CD4-positive, alpha-beta memory T cell (primary cell): ENCODE data around the gene PLOD2. TPM values are rescaled to one million over a fixed set of nuclear protein-coding genes. Genes with fewer than 3 reads are reported as not detected.
A peak's percentile ranks its signal among the peaks of the same experiment; 100 is the strongest.

ENCODE experiments used
- CTCF ChIA-PET: fragments of 350-600 bp; sonication (Branson Sonifier 250); formaldehyde crosslinking; loops from one replicate; lab custom pipeline; 2021; ENCODE audit warnings: inconsistent platforms; ENCODE audit not compliant: partially characterized antibody; lab: Charles Lee
- POLR2A ChIA-PET: fragments of 350-600 bp; sonication (Branson Sonifier 250); formaldehyde crosslinking; loops from one replicate; lab custom pipeline; 2021; ENCODE audit not compliant: partially characterized antibody; lab: Charles Lee
- DNase-seq, 5 donors: peaks; one replicate each; pipeline versions ENCODE4 v3.0.0 to v3.0.0-alpha.2; 2020 to 2022; ENCODE audit warnings: mixed read lengths in 1 of 5
- H3K27ac ChIP-seq: one replicate; pipeline ENCODE4 v1.7.0; 2013; ENCODE audit warnings: low read depth, low read length
- H3K27me3 ChIP-seq: 2 replicates; pipeline ENCODE4 v1.7.0; 2013; ENCODE audit warnings: mild to moderate bottlenecking, low read length, moderate library complexity; ENCODE audit not compliant: insufficient read depth
- H3K36me3 ChIP-seq: 2 replicates; pipeline ENCODE4 v1.7.0; 2013; ENCODE audit warnings: mild to moderate bottlenecking, low read length, moderate library complexity; ENCODE audit not compliant: insufficient read depth
- H3K4me1 ChIP-seq: 2 replicates; pipeline ENCODE4 v1.7.0; 2013; ENCODE audit warnings: mild to moderate bottlenecking, low read length, moderate library complexity; ENCODE audit not compliant: insufficient read depth
- H3K4me3 ChIP-seq, 2 donors: one replicate each; pipeline ENCODE4 v1.7.0; 2013; ENCODE audit warnings: low read length in 2 of 2, mild to moderate bottlenecking in 1 of 2
- H3K9me3 ChIP-seq, 2 donors: one replicate each; pipeline ENCODE4 v1.7.0; 2013; ENCODE audit warnings: low read length in 2 of 2, control low read depth in 1 of 2; ENCODE audit not compliant: control insufficient read depth in 1 of 2
- H3K27ac Mint-ChIP-seq, 7 donors: one replicate each; pipeline ENCODE4 v1.8.0; 2020 to 2021; ENCODE audit warnings: mixed read lengths in 7 of 7, mild to moderate bottlenecking in 6 of 7, inconsistent platforms in 3 of 7, moderate library complexity in 3 of 7
- H3K27me3 Mint-ChIP-seq, 2 donors: one replicate each; pipeline ENCODE4 v1.8.0; 2020 to 2021; ENCODE audit warnings: mixed read lengths in 2 of 2
- H3K36me3 Mint-ChIP-seq, 2 donors: one replicate each; pipeline ENCODE4 v1.8.0; 2020 to 2021; ENCODE audit warnings: mixed read lengths in 2 of 2, inconsistent platforms in 1 of 2, mild to moderate bottlenecking in 1 of 2
- H3K4me1 Mint-ChIP-seq, 4 donors: one replicate each; pipeline ENCODE4 v1.8.0; 2020 to 2021; ENCODE audit warnings: mixed read lengths in 4 of 4, mild to moderate bottlenecking in 1 of 4
- H3K4me3 Mint-ChIP-seq, 8 donors: one replicate each; pipeline ENCODE4 v1.8.0; 2020 to 2021; ENCODE audit warnings: mixed read lengths in 8 of 8, mild to moderate bottlenecking in 7 of 8, moderate library complexity in 6 of 8, inconsistent platforms in 3 of 8
- H3K9me3 Mint-ChIP-seq, 8 donors: one replicate each; pipeline ENCODE4 v1.8.0; 2020 to 2021; ENCODE audit warnings: mixed read lengths in 8 of 8, mild to moderate bottlenecking in 5 of 8, inconsistent platforms in 3 of 8, moderate library complexity in 1 of 8
- intact Hi-C: fragments of 100-400 bp; cut with micrococcal nuclease; formaldehyde crosslinking; loops from one replicate; pipeline ENCODE4 v1.15.1; 2023
- polyA plus RNA-seq, 2 donors: library from polyadenylated mRNA; unstranded; fragments of 300-500 nt; fragmentation: Illumina TruSeq; gene quantifications; one replicate each; pipeline ENCODE4 v1.2.3, GENCODE V29; 2021
- total RNA-seq, 2 experiments: library from RNA; stranded (reverse); gene quantifications; one replicate each; pipeline ENCODE4 v1.2.3, GENCODE V29; 2021

The PLOD2 gene
- total and polyA plus RNA-seq, 4 experiments from 2014 or later, result not detected

DNA sequence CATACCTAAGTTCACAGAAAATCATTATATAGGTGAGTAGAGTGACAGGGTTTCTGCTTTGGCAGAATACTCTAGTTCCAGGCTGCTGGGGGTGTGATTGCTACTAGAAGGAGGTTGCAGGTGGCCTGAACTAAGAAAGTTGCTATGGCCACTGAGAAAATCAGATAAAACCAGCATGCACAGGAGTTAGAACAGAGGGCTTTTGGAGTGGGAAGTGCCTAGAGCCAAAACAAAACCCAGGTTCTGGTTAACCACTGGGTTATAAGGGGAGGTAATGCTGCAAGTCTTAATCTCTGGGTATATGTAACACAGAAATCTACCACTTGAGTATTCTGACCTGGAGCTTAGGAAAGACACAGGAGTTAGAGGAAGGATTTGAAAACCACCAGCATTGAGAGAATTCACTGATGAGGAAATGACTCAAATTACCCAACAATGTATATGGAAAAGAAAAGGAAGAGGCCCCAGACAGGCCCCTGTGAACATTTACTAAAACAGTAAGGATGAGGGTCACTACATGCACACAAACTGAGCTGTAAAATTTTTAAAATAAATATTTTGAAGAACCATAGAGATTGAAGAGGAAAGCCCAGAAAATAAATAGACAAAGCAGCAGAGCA lies 60.0 kb downstream of the PLOD2 start:
- H3K4me3 ChIP-seq, result no peak overlapping the region
- Mint-ChIP-seq H3K27ac (no peak overlapping the region), H3K27me3 (no peaks in the 10 kb centered on the region), H3K4me3 (no peak overlapping the region), H3K9me3 (peaks cover 0 to 2% (median 0%) of the 10 kb centered on the region in 8 donors), H3K36me3 (no peaks in the 10 kb centered on the region), H3K4me1 (no peaks in the 10 kb centered on the region)
- no peaks in the 10 kb centered on the region for H3K36me3 ChIP-seq
- POLR2A ChIA-PET, result no interaction called here
- no peaks in the 10 kb centered on the region for H3K9me3 ChIP-seq
- no peaks in the 10 kb centered on the region for H3K27me3 ChIP-seq
- intact Hi-C loops, result no loop called here
- no peak for DNase-seq
- H3K4me1 ChIP-seq, result no peaks in the 10 kb centered on the region
- H3K27ac ChIP-seq, result no peak overlapping the region
- CTCF ChIA-PET, result no interaction called here

DNA sequence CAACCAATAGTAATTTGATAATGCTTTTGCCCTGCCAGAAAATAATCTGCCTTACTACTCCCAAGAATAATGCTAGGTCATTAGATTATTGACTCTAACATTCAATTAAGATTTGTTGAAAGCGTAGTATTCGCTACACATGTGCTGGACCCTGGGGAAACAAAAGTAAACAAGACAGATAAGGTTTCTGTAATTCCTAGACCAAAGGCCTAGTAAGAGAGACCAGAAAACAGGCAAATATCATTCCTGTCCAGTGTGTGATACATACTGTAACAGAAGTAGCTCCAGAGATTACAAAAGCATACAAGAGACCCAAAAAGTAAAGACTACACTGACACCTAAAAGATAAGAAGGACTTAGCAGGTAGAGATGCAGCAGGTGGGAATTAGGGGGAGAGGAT lies 60.8 kb downstream of the PLOD2 start:
- Histone ChIP-seq H3K27ac (no peak overlapping the region), H3K4me1 (no peaks in the 10 kb centered on the region), H3K27me3 (no peaks in the 10 kb centered on the region), H3K36me3 (no peaks in the 10 kb centered on the region), H3K9me3 (no peaks in the 10 kb centered on the region), H3K4me3 (no peak overlapping the region)
- peaks cover 0 to 2% (median 0%) of the 10 kb centered on the region in 8 donors for H3K9me3 Mint-ChIP-seq
- ChIA-PET CTCF (no interaction called here), POLR2A (no interaction called here)
- no peaks in the 10 kb centered on the region for H3K4me1 Mint-ChIP-seq
- H3K27ac Mint-ChIP-seq, result no peak overlapping the region
- no peak for DNase-seq
- intact Hi-C loops, result no loop called here
- no peaks in the 10 kb centered on the region for H3K27me3 Mint-ChIP-seq
- H3K4me3 Mint-ChIP-seq, result no peak overlapping the region
- H3K36me3 Mint-ChIP-seq, result no peaks in the 10 kb centered on the region

- H3K27ac Mint-ChIP-seq, result no peak overlapping the region
- H3K4me1 ChIP-seq, result no peaks in the 10 kb centered on the region
- H3K36me3 ChIP-seq, result no peaks in the 10 kb centered on the region
- no peak overlapping the region for H3K4me3 Mint-ChIP-seq
- intact Hi-C loops, result no loop called here
- DNase-seq, result no peak
- H3K9me3 Mint-ChIP-seq, result peaks cover 0 to 3% (median 0%) of the 10 kb centered on the region in 8 donors
- H3K4me1 Mint-ChIP-seq, result no peaks in the 10 kb centered on the region
- H3K27ac ChIP-seq, result no peak overlapping the region
- no peaks in the 10 kb centered on the region for H3K36me3 Mint-ChIP-seq
- CTCF ChIA-PET, result no interaction called here
- no peak overlapping the region for H3K4me3 ChIP-seq
- no peaks in the 10 kb centered on the region for H3K9me3 ChIP-seq
- no peaks in the 10 kb centered on the region for H3K27me3 ChIP-seq
- no peaks in the 10 kb centered on the region for H3K27me3 Mint-ChIP-seq
- POLR2A ChIA-PET, result no interaction called here
Observed at GRCh38 chr3:146099316-146099715, 61.7 kb downstream of the PLOD2 start.

- DNase-seq, result no peak
- Histone ChIP-seq H3K4me3 (no peak overlapping the region), H3K4me1 (no peaks in the 10 kb centered on the region), H3K9me3 (no peaks in the 10 kb centered on the region), H3K27ac (no peak overlapping the region), H3K27me3 (no peaks in the 10 kb centered on the region), H3K36me3 (no peaks in the 10 kb centered on the region)
- no peaks in the 10 kb centered on the region for H3K4me1 Mint-ChIP-seq
- no peaks in the 10 kb centered on the region for H3K36me3 Mint-ChIP-seq
- H3K9me3 Mint-ChIP-seq, result peaks cover 0 to 3% (median 0%) of the 10 kb centered on the region in 8 donors
- intact Hi-C loops, result no loop called here
- CTCF ChIA-PET, result no interaction called here
- peak overlapping the region in 1 of 7 donors; percentile 31 for H3K27ac Mint-ChIP-seq
- no peaks in the 10 kb centered on the region for H3K27me3 Mint-ChIP-seq
- POLR2A ChIA-PET, result no interaction called here
- H3K4me3 Mint-ChIP-seq, result no peak overlapping the region
Observed at GRCh38 chr3:146093896-146094295, 67.1 kb downstream of the PLOD2 start.

DNA sequence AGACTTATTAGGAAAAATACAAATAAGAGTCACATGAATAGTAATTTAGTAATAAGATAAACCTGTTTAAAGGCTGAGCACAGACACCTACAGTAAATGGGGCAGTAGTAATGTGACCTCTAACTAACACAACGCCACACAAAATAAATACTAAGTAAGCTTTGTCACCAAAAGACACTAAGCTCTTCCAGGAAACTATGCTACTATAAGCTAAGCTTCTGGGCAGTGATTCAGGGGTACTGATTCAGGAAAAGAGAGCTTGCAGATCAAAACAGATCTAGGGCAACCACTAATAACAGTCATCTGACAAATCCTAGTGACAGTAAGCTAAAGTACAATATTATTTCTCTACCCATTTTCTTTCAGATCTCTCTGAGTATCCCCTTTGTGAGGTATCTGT lies 68.8 kb downstream of the PLOD2 start:
- no peak overlapping the region for H3K4me3 Mint-ChIP-seq
- CTCF ChIA-PET, result no interaction called here
- Histone ChIP-seq H3K27ac (no peak overlapping the region), H3K36me3 (no peaks in the 10 kb centered on the region), H3K4me3 (no peak overlapping the region), H3K4me1 (no peaks in the 10 kb centered on the region), H3K27me3 (no peaks in the 10 kb centered on the region), H3K9me3 (no peaks in the 10 kb centered on the region)
- intact Hi-C loops, result no loop called here
- POLR2A ChIA-PET, result no interaction called here
- no peak overlapping the region for H3K27ac Mint-ChIP-seq
- H3K4me1 Mint-ChIP-seq, result no peaks in the 10 kb centered on the region
- H3K9me3 Mint-ChIP-seq, result peaks cover 0 to 3% (median 0%) of the 10 kb centered on the region in 8 donors
- H3K36me3 Mint-ChIP-seq, result no peaks in the 10 kb centered on the region
- no peak for DNase-seq
- no peaks in the 10 kb centered on the region for H3K27me3 Mint-ChIP-seq

DNA sequence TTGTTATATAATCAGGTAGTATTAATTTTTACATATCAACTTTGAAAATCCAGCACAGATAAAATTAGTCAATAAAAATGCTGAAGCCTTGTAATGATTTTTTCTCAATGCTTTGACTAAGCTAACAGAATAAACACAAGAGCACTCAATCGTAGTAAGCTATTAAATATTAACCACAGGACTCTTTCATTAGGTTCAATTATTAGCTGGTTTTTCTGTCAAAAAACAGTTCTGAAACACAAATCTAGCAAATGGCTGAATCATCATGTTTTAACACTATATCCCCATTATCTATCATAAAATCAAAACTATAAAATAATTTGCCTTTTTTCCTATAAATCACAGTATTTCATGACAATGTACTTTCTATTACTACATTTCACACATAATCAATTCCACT lies 69.6 kb downstream of the PLOD2 start:
- H3K36me3 ChIP-seq, result no peaks in the 10 kb centered on the region
- no peak for DNase-seq
- H3K36me3 Mint-ChIP-seq, result no peaks in the 10 kb centered on the region
- H3K9me3 ChIP-seq, result no peaks in the 10 kb centered on the region
- H3K27ac Mint-ChIP-seq, result no peak overlapping the region
- peaks cover 0 to 3% (median 0%) of the 10 kb centered on the region in 8 donors for H3K9me3 Mint-ChIP-seq
- no peak overlapping the region for H3K4me3 Mint-ChIP-seq
- H3K27me3 ChIP-seq, result no peaks in the 10 kb centered on the region
- H3K4me3 ChIP-seq, result no peak overlapping the region
- ChIA-PET CTCF (no interaction called here), POLR2A (no interaction called here)
- H3K4me1 ChIP-seq, result no peaks in the 10 kb centered on the region
- intact Hi-C loops, result no loop called here
- no peaks in the 10 kb centered on the region for H3K27me3 Mint-ChIP-seq
- H3K4me1 Mint-ChIP-seq, result no peaks in the 10 kb centered on the region
- H3K27ac ChIP-seq, result no peak overlapping the region

- no peaks in the 10 kb centered on the region for H3K4me1 Mint-ChIP-seq
- POLR2A ChIA-PET, result no interaction called here
- Histone ChIP-seq H3K9me3 (no peaks in the 10 kb centered on the region), H3K4me3 (no peak overlapping the region), H3K36me3 (no peaks in the 10 kb centered on the region), H3K4me1 (no peaks in the 10 kb centered on the region), H3K27ac (no peak overlapping the region), H3K27me3 (no peaks in the 10 kb centered on the region)
- H3K4me3 Mint-ChIP-seq, result no peak overlapping the region
- peaks cover 0 to 3% (median 0%) of the 10 kb centered on the region in 8 donors for H3K9me3 Mint-ChIP-seq
- no peak overlapping the region for H3K27ac Mint-ChIP-seq
- intact Hi-C loops, result no loop called here
- CTCF ChIA-PET, result no interaction called here
- no peaks in the 10 kb centered on the region for H3K27me3 Mint-ChIP-seq
- H3K36me3 Mint-ChIP-seq, result no peaks in the 10 kb centered on the region
- DNase-seq, result no peak
Observed at GRCh38 chr3:146090521-146090920, 70.5 kb downstream of the PLOD2 start.

DNA sequence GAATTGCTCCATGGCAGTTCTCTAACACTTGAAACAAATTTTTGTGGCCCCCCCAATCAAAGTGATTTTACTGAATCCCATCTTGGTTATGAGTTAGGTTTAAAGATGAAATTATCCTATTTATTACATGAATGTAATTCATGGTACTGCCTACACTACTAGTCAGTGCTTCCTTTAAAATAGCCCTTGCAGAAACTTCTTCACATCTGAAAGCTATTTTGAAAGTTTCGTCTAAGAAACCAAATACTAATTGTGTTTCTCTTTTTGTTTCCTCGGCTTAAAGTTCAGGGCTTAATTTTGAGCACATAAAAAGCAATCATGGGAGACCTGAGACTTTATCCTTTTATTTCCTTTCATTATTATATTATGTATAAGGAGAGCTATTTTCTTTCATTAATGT lies 72.1 kb downstream of the PLOD2 start:
- no peak overlapping the region for H3K4me3 ChIP-seq
- intact Hi-C loops, result no loop called here
- H3K27me3 ChIP-seq, result no peaks in the 10 kb centered on the region
- no peak overlapping the region for H3K4me3 Mint-ChIP-seq
- no peaks in the 10 kb centered on the region for H3K36me3 ChIP-seq
- POLR2A ChIA-PET, result no interaction called here
- no peaks in the 10 kb centered on the region for H3K9me3 ChIP-seq
- no peaks in the 10 kb centered on the region for H3K4me1 ChIP-seq
- H3K36me3 Mint-ChIP-seq, result no peaks in the 10 kb centered on the region
- H3K27ac Mint-ChIP-seq, result no peak overlapping the region
- no peak overlapping the region for H3K27ac ChIP-seq
- DNase-seq, result no peak
- CTCF ChIA-PET, result no interaction called here
- no peaks in the 10 kb centered on the region for H3K27me3 Mint-ChIP-seq
- H3K9me3 Mint-ChIP-seq, result no peaks in the 10 kb centered on the region
- H3K4me1 Mint-ChIP-seq, result no peaks in the 10 kb centered on the region
